Spleen (tissue), 11 donors: ENCODE data around the gene ITPKC. TPM values are rescaled to one million over a fixed set of nuclear protein-coding genes. Genes with fewer than 3 reads are reported as not detected.
A peak's percentile ranks its signal among the peaks of the same experiment; 100 is the strongest.

Experiments
- DNase-seq: peaks from one replicate; pipeline ENCODE4 v3.0.0-alpha.2; 2020
- H3K27ac ChIP-seq, 8 donors: fragments of 200-600 bp; sonication (generic) in 7 of 8; 1 replicate in 4 of 8; 2 replicates in 4 of 8; pipeline versions ENCODE4 v1.5.0 to v1.8.0; 2016 to 2021; ENCODE audit warnings: inconsistent platforms in 4 of 8, mild to moderate bottlenecking in 4 of 8, moderate library complexity in 1 of 8
- H3K27me3 ChIP-seq, 7 donors: fragments of 200-600 bp; sonication (generic) in 6 of 7; replicated peaks in 1 of 7; 1 replicate in 4 of 7; 2 replicates in 3 of 7; pipeline versions ENCODE4 v1.5.0 to v1.8.0; 2016 to 2021; ENCODE audit warnings: inconsistent platforms in 3 of 7, mild to moderate bottlenecking in 1 of 7
- H3K36me3 ChIP-seq, 6 donors: fragments of 200-600 bp; sonication (generic) in 5 of 6; 1 replicate in 4 of 6; 2 replicates in 2 of 6; pipeline versions ENCODE4 v1.5.0 to v1.8.0; 2016 to 2021; ENCODE audit warnings: inconsistent platforms in 2 of 6
- H3K4me1 ChIP-seq, 6 donors: fragments of 200-600 bp; sonication (generic) in 5 of 6; 1 replicate in 3 of 6; 2 replicates in 3 of 6; pipeline versions ENCODE4 v1.5.0 to v1.8.0; 2016 to 2021; ENCODE audit warnings: inconsistent platforms in 3 of 6
- H3K4me3 ChIP-seq, 8 donors: fragments of 200-600 bp; sonication (generic) in 7 of 8; 1 replicate in 4 of 8; 2 replicates in 4 of 8; pipeline versions ENCODE4 v1.5.0 to v1.8.0; 2016 to 2021; ENCODE audit warnings: inconsistent platforms in 4 of 8, mild to moderate bottlenecking in 4 of 8, moderate library complexity in 2 of 8
- H3K9me3 ChIP-seq, 8 donors: fragments of 200-600 bp; sonication (generic) in 7 of 8; 1 replicate in 4 of 8; 2 replicates in 4 of 8; pipeline versions ENCODE4 v1.5.0 to v1.8.0; 2016 to 2021; ENCODE audit warnings: inconsistent platforms in 4 of 8
- CTCF ChIP-seq, 11 experiments: fragments of 200-600 bp in 7 of 11; fragments of 450-650 bp in 4 of 11; sonication (generic) in 4 of 11; IDR thresholded peaks in 8 of 11; conservative IDR thresholded peaks in 3 of 11; 1 replicate in 7 of 11; 2 replicates in 4 of 11; pipeline versions ENCODE4 v1.4.0 to v1.8.0; 2016 to 2021; ENCODE audit warnings: antibody characterized with exemption in 11 of 11, inconsistent platforms in 4 of 11, mild to moderate bottlenecking in 1 of 11
- POLR2A ChIP-seq, 3 donors: fragments of 450-650 bp; IDR thresholded peaks; one replicate each; pipeline ENCODE4 v1.5.1; 2017; ENCODE audit warnings: antibody characterized with exemption in 3 of 3, mild to moderate bottlenecking in 1 of 3
- POLR2AphosphoS5 ChIP-seq, 3 donors: sonication (generic); formaldehyde crosslinking; IDR thresholded peaks; one replicate each; pipeline ENCODE4 v1.5.1; 2017; ENCODE audit warnings: antibody characterized with exemption in 3 of 3
- WGBS, 5 donors: extraction: QIAGEN DNeasy Blood & Tissue Kit in 3 of 5; methylation state at CpG; one replicate each; pipeline versions ENCODE4 v1.1.5 to v1.1.7; 2013 to 2018; 5-methylcytosine and 5-hydroxymethylcytosine counted together
- intact Hi-C: fragments of 100-400 bp; cut with DNase I; formaldehyde crosslinking; loops from one replicate; pipeline ENCODE4 v1.15.0; 2023; ENCODE audit warnings: low total_unique reads
- polyA plus RNA-seq, 3 donors: library from polyadenylated mRNA; stranded (reverse); fragments of 200-250 nt; gene quantifications; one replicate each; pipeline ENCODE4 v1.2.1, GENCODE V29; 2013
- total RNA-seq, 7 donors: library from RNA; depleted of rRNA in 3 of 7; stranded (reverse); fragments of >200 nt in 3 of 7; fragmentation: NEBNext Ultra II Directional in 4 of 7; extraction: Animal tissue kit (Norgen Biotek cat#: 25700) in 4 of 7; gene quantifications; one replicate each; pipeline versions ENCODE4 v1.1.0 to v1.2.1, GENCODE V29; 2016 to 2021
- donor health status: healthy with polysubstance abuse.
- donor health status: DM: no; HTN: no; CAD: no; lungs with moderate emphysema.
- donor health status: DM: no; HTN: no; CAD: no.
- donor health status: Bipolar disorder and iron deficiency.
- donor health status: healthy.
- donor health status: DM: no; HTN: no; CAD: no.
- donor health status: DM: yes; HTN: yes; CAD: no.

Gene ITPKC
- total and polyA plus RNA-seq, 10 donors, result 6.8 to 39.2 (median 15.2) TPM

- Histone ChIP-seq H3K9me3 (peaks cover 0 to 3% (median 0%) of the 10 kb centered on the region in 8 donors), H3K27me3 (no peaks in the 10 kb centered on the region), H3K4me1 (peaks cover 10 to 65% (median 29%) of the 10 kb centered on the region in 6 donors), H3K27ac (peak overlapping the region in 7 of 8 donors; percentile 94 to 100 (median 99)), H3K4me3 (peak overlapping the region in 1 of 8 donors; percentile 82), H3K36me3 (peaks cover 0 to 27% (median 0%) of the 10 kb centered on the region in 6 donors)
- TF ChIP-seq POLR2AphosphoS5 (IDR thresholded peaks at IDR 0.05) (no peak), CTCF (IDR thresholded peaks at IDR 0.05 in 8 of 11, conservative IDR thresholded peaks at IDR 0.05 in 3 of 11) (no peak), POLR2A (IDR thresholded peaks at IDR 0.05) (no peak)
- WGBS, 5 donors, result 80 to 82% (median 81%) methylated on average over 7 of the region's 7 CpGs
- no peak for DNase-seq
- intact Hi-C loops, result no loop called here
Observed at GRCh38 chr19:40776364-40776763, 59.5 kb downstream of the ITPKC start.

- Histone ChIP-seq H3K4me1 (peaks cover 10 to 66% (median 29%) of the 10 kb centered on the region in 6 donors), H3K9me3 (no peaks in the 10 kb centered on the region), H3K27me3 (no peaks in the 10 kb centered on the region), H3K36me3 (peaks cover 0 to 28% (median under 1%) of the 10 kb centered on the region in 6 donors), H3K27ac (peak overlapping the region; percentile 94 to 100 (median 99)), H3K4me3 (peak overlapping the region; percentile 58 to 90 (median 70))
- peak; percentile 95 for DNase-seq
- 7 to 10% (median 8%) methylated on average over 11 to 13 of the region's 13 CpGs for WGBS, 5 donors
- intact Hi-C loops, result no loop called here
- no peak for TF ChIP-seq POLR2A (IDR thresholded peaks at IDR 0.05)
- peak in 2 of 3 donors; percentile 16 to 83 for TF ChIP-seq POLR2AphosphoS5 (IDR thresholded peaks at IDR 0.05)
- TF ChIP-seq CTCF (IDR thresholded peaks at IDR 0.05 in 8 of 11, conservative IDR thresholded peaks at IDR 0.05 in 3 of 11), result peak in 7 of 11 experiments; percentile 5 to 48 (median 27)
Observed at GRCh38 chr19:40776932-40777644, 60.2 kb downstream of the ITPKC start.

- Histone ChIP-seq H3K4me1 (peaks cover 10 to 66% (median 29%) of the 10 kb centered on the region in 6 donors), H3K9me3 (no peaks in the 10 kb centered on the region), H3K27me3 (no peaks in the 10 kb centered on the region), H3K36me3 (peaks cover 0 to 32% (median 2%) of the 10 kb centered on the region in 6 donors), H3K4me3 (peak overlapping the region; percentile 58 to 90 (median 70)), H3K27ac (peak overlapping the region; percentile 94 to 100 (median 99))
- TF ChIP-seq POLR2A (IDR thresholded peaks at IDR 0.05) (peak in 1 of 3 donors; percentile 57), CTCF (IDR thresholded peaks at IDR 0.05 in 8 of 11, conservative IDR thresholded peaks at IDR 0.05 in 3 of 11) (no peak)
- 0 to 1% (median 0%) methylated on average over 10 of the region's 10 CpGs for WGBS, 5 donors
- no peak for DNase-seq
- intact Hi-C loops, result no loop called here
Observed at GRCh38 chr19:40777645-40777936, 60.7 kb downstream of the ITPKC start.

GRCh38 chr19:40777937-40778705 is 61.2 kb downstream of the ITPKC start, which contains the start of gene RAB4B:
TSS of gene RAB4B (plus strand) at chr19:40778247. CDS start at chr19:40778376, 129 bp downstream.
- peak; percentile 100 for DNase-seq
- H3K27ac ChIP-seq, result peak within 1 kb of the TSS; percentile 94 to 100 (median 99)
- H3K4me1 ChIP-seq, result peaks cover 10 to 64% (median 29%) of the 10 kb centered on the region in 6 donors
- H3K4me3 ChIP-seq, result peak within 1 kb of the TSS; percentile 58 to 90 (median 70)
- no peaks in the 10 kb centered on the region for H3K27me3 ChIP-seq
- TF ChIP-seq POLR2A (IDR thresholded peaks at IDR 0.05) (peak; percentile 44 to 54 (median 45)), POLR2AphosphoS5 (IDR thresholded peaks at IDR 0.05) (peak; percentile 95 to 98 (median 97)), CTCF (IDR thresholded peaks at IDR 0.05 in 8 of 11, conservative IDR thresholded peaks at IDR 0.05 in 3 of 11) (peak in 8 of 11 experiments; percentile 24 to 67 (median 38))
- no peaks in the 10 kb centered on the region for H3K9me3 ChIP-seq
- peaks cover 0 to 37% (median 2%) of the 10 kb centered on the region in 6 donors for H3K36me3 ChIP-seq
- intact Hi-C loops, result no loop called here
- 0 to 3% (median 1%) methylated on average over 22 to 56 of the region's 56 CpGs for WGBS, 5 donors
